HepG2 (cell line): ENCODE data around the gene SRSF12. TPM values are rescaled to one million over a fixed set of nuclear protein-coding genes. Genes with fewer than 3 reads are reported as not detected.

Experiments
- ATAC-seq: fragments of 200-7000 bp; cut with Tn5 transposase; 3 replicates; pipeline ENCODE4 v1.9.1; 2020; ENCODE audit warnings: mild to moderate bottlenecking, moderate library complexity
- BruUV-seq: library from RNA; stranded (reverse); fragments of 400-500 nt; replicated peaks from 2 replicates; lab custom pipeline; 2021; lab: Mats Ljungman, UMichigan
- CTCF ChIA-PET: fragments of 300-600 bp; formaldehyde crosslinking; extraction: SDS; loops from one replicate; lab custom pipeline; 2021; ENCODE audit warnings: low total read pairs, inconsistent platforms, low intra/inter-chr PET ratio; lab: Yijun Ruan, JAX
- POLR2A ChIA-PET: fragments of 350-600 bp; sonication (Branson Sonifier 250); formaldehyde crosslinking; loops from one replicate; lab custom pipeline; 2020; ENCODE audit warnings: antibody characterized with exemption, inconsistent platforms; lab: Yijun Ruan, JAX
- DNase-seq: peaks from one replicate; pipeline ENCODE4 v3.0.0-alpha.2; 2015; ENCODE audit warnings: low spot score
- FAIRE-seq: peaks from 3 replicates; lab custom pipeline; 2011; peaks lifted over from hg19 to GRCh38; lab: Jason Lieb, UNC
- H2AFZ ChIP-seq: one replicate; pipeline ENCODE4 v1.6.1; 2011; ENCODE audit warnings: low read length, inconsistent platforms
- H3K27ac ChIP-seq: fragments of 300-600 bp; 3 replicates; pipeline ENCODE4 v1.8.0; 2011; ENCODE audit warnings: mixed run types, mild to moderate bottlenecking, mixed read lengths, low read length, inconsistent platforms; ENCODE audit not compliant: insufficient read depth; ENCODE audit errors: extremely low read length
- H3K27me3 ChIP-seq, 2 experiments: fragments of 200-600 bp in 1 of 2; 2 replicates in 1 of 2; 3 replicates in 1 of 2; pipeline versions ENCODE4 v1.6.0 to v1.8.0; 2011; ENCODE audit warnings: low read length in 2 of 2, mild to moderate bottlenecking in 2 of 2, moderate library complexity in 2 of 2, inconsistent platforms in 1 of 2; ENCODE audit not compliant: insufficient read depth in 2 of 2, control insufficient read depth in 1 of 2
- H3K36me3 ChIP-seq, 2 experiments: fragments of 200-600 bp in 1 of 2; replicated peaks in 1 of 2; 2 replicates in 1 of 2; 3 replicates in 1 of 2; pipeline versions ENCODE4 v1.5.1 to v1.8.0; 2011; ENCODE audit warnings: low read length in 2 of 2, inconsistent platforms in 1 of 2; ENCODE audit not compliant: insufficient read depth in 2 of 2, control insufficient read depth in 1 of 2
- H3K4me1 ChIP-seq: 2 replicates; pipeline ENCODE4 v1.5.1; 2012; ENCODE audit warnings: low read length, inconsistent platforms; ENCODE audit not compliant: insufficient read depth
- H3K4me2 ChIP-seq: 2 replicates; pipeline ENCODE4 v1.6.0; 2011; ENCODE audit warnings: low read depth, low read length, inconsistent platforms
- H3K4me3 ChIP-seq, 3 experiments: fragments of 200-600 bp in 1 of 3; sonication (generic), shearing (Covaris generic) in 1 of 3; replicated peaks in 1 of 3; 2 replicates each; pipeline ENCODE4 v1.5.1; 2011 to 2016; ENCODE audit warnings: low read length in 3 of 3, inconsistent platforms in 2 of 3, low read depth in 2 of 3, mild to moderate bottlenecking in 2 of 3, control low read depth in 1 of 3, mixed read lengths in 1 of 3; ENCODE audit not compliant: insufficient read depth in 1 of 3
- H3K79me2 ChIP-seq: one replicate; pipeline ENCODE4 v1.6.1; 2011; ENCODE audit warnings: low read length, inconsistent platforms; ENCODE audit not compliant: insufficient read depth
- H3K9ac ChIP-seq: 2 replicates; pipeline ENCODE4 v1.6.0; 2011; ENCODE audit warnings: mild to moderate bottlenecking, low read depth, low read length, inconsistent platforms; ENCODE audit not compliant: insufficient read depth
- H3K9me3 ChIP-seq: 2 replicates; pipeline ENCODE4 v1.5.1; 2012; ENCODE audit warnings: mild to moderate bottlenecking, low read length
- H4K20me1 ChIP-seq: 2 replicates; pipeline ENCODE4 v1.6.0; 2011; ENCODE audit warnings: inconsistent platforms, mild to moderate bottlenecking, low read length, moderate library complexity; ENCODE audit not compliant: insufficient read depth
- E2F5 ChIP-seq: sonication (generic); formaldehyde crosslinking; conservative IDR thresholded peaks from 2 replicates; pipeline ENCODE4 v1.4.0; 2020; ENCODE audit warnings: missing genetic modification reagents
- JUND ChIP-seq: sonication (generic); formaldehyde crosslinking; IDR thresholded peaks from 2 replicates; pipeline ENCODE4 v1.8.0; 2022; ENCODE audit warnings: mild to moderate bottlenecking, missing genetic modification reagents
- MIXL1 ChIP-seq: IDR thresholded peaks from 2 replicates; pipeline ENCODE4 v1.6.1; 2016
- MYNN ChIP-seq: sonication (generic); formaldehyde crosslinking; IDR thresholded peaks from 2 replicates; pipeline ENCODE4 v1.4.0; 2020; ENCODE audit warnings: mild to moderate bottlenecking, low read depth, missing genetic modification reagents
- PAWR ChIP-seq: sonication (generic); formaldehyde crosslinking; IDR thresholded peaks from 2 replicates; pipeline ENCODE4 v1.4.0; 2020; ENCODE audit warnings: missing genetic modification reagents, mild to moderate bottlenecking, borderline replicate concordance
- SIN3B ChIP-seq: fragments of 150-350 bp; IDR thresholded peaks from 2 replicates; pipeline ENCODE4 v1.6.1; 2014; ENCODE audit warnings: low read length
- SNRNP70 ChIP-seq: fragments of 200-400 bp; formaldehyde crosslinking; IDR thresholded peaks from 2 replicates; pipeline ENCODE4 v1.6.1; 2017; ENCODE audit warnings: mild to moderate bottlenecking, low read depth, low read length, moderate library complexity
- ZFP82 ChIP-seq: sonication (generic); formaldehyde crosslinking; IDR thresholded peaks from 2 replicates; pipeline ENCODE4 v1.5.1; 2020; ENCODE audit warnings: mild to moderate bottlenecking, missing genetic modification reagents, borderline replicate concordance
- ZNF138 ChIP-seq: sonication (generic); formaldehyde crosslinking; IDR thresholded peaks from 2 replicates; pipeline ENCODE4 v1.5.0; 2020; ENCODE audit warnings: mild to moderate bottlenecking, low read depth, missing genetic modification reagents
- ZNF839 ChIP-seq: sonication (generic); formaldehyde crosslinking; IDR thresholded peaks from 2 replicates; pipeline ENCODE4 v1.4.0; 2020; ENCODE audit warnings: missing genetic modification reagents, mild to moderate bottlenecking, borderline replicate concordance
- WGBS: methylation state at CpG from one replicate; pipeline ENCODE4 v1.1.6; 2017; ENCODE audit warnings: low lambda C conversion rate; 5-methylcytosine and 5-hydroxymethylcytosine counted together
- in situ Hi-C: cut with HindIII; loops from 2 replicates; pipeline ENCODE4 v1.10.0; 2017; ENCODE audit warnings: low pct_unique_long_range_greater_than_20kb; ENCODE audit not compliant: extremely low pct_ligation_motif_present
- intact Hi-C: fragments of 100-400 bp; cut with micrococcal nuclease; formaldehyde crosslinking; loops from one replicate; pipeline ENCODE4 v1.10.0; 2022; ENCODE audit not compliant: unreplicated experiment
- polyA plus RNA-seq, 8 experiments: library from polyadenylated mRNA; depleted of rRNA in 3 of 8; stranded (reverse) in 7 of 8; unstranded in 1 of 8; fragments of >200 nt; fragmentation: Illumina TruSeq in 4 of 8; extraction: Trizol in 4 of 8; gene quantifications; 2 replicates each; pipeline versions ENCODE4 v1.2.1 to v1.2.3, GENCODE V29; 2011 to 2016; ENCODE audit warnings: low read depth in 4 of 8, missing spikeins in 1 of 8, mixed read lengths in 1 of 8; ENCODE audit not compliant: insufficient read depth in 1 of 8
- total RNA-seq, 5 experiments: library from RNA; depleted of rRNA; stranded (reverse); fragments of >200 nt; fragmentation: Illumina TruSeq; extraction: Trizol; gene quantifications; 2 replicates each; pipeline ENCODE4 v1.2.3, GENCODE V29; 2016; ENCODE audit warnings: low read depth in 1 of 5

The SRSF12 gene
- total and polyA plus RNA-seq, 2 of the 13 experiments (the other 11 are each of a cell fraction or from before 2014, with no cell fraction given), result 1.7 to 1.9 TPM

- ChIA-PET POLR2A (interaction anchor here (1.0 to 2.1 kb wide), 2 partner anchors 37 to 133 kb away, joined by 3 to 12 read pairs; partner anchors contain the start of gene PNRC1), CTCF (interaction anchor here (1.4 kb wide), 1 partner anchor 133 kb away, joined by 3 read pairs; no protein-coding TSS in a partner anchor)
- Histone ChIP-seq H3K36me3 (no peaks in the 10 kb centered on the region), H3K79me2 (no peaks in the 10 kb centered on the region), H3K4me2 (peak overlapping the region; percentile 94), H3K4me1 (peaks cover 38% of the 10 kb centered on the region), H3K27me3 (no peaks in the 10 kb centered on the region), H3K9ac (peak overlapping the region; percentile 71), H2AFZ (no peak overlapping the region), H3K27ac (no peak overlapping the region), H3K9me3 (no peaks in the 10 kb centered on the region), H4K20me1 (no peaks in the 10 kb centered on the region), H3K4me3 (peak overlapping the region; percentile 64 to 79 (median 78); a peak in 5 of 6 replicates)
- 51% methylated on average over 6 of the region's 6 CpGs for WGBS
- DNase-seq (no peak), FAIRE-seq (no peak), ATAC-seq (no peak)
- BruUV-seq, result no TSS peak
- TF ChIP-seq PAWR, result no peak
- no peak for TF ChIP-seq JUND
- TF ChIP-seq MIXL1, result no peak
- intact Hi-C loops (loop anchor here (1.0 kb wide), 1 partner anchor 134 kb away; no protein-coding TSS in a partner anchor), in situ Hi-C loops (no loop called here)
Observed at GRCh38 chr6:89116702-89117101, 1.2 kb downstream of the SRSF12 start.

GRCh38 chr6:89111933-89112332, 5.9 kb downstream of the SRSF12 start:
- BruUV-seq, result no TSS peak
- Histone ChIP-seq H3K4me2 (no peak overlapping the region), H3K9ac (no peak overlapping the region), H4K20me1 (no peaks in the 10 kb centered on the region), H2AFZ (no peak overlapping the region), H3K36me3 (no peaks in the 10 kb centered on the region)
- intact Hi-C loops, result no loop called here
- 96% methylated on average over 9 of the region's 9 CpGs for WGBS
- ATAC-seq, result no peak
- TF ChIP-seq ZNF839 (CRISPR knock-in tag) (no peak), E2F5 (CRISPR knock-in tag) (no peak), ZNF138 (no peak), SNRNP70 (no peak), SIN3B (no peak), ZFP82 (CRISPR knock-in tag) (no peak), MYNN (CRISPR knock-in tag) (no peak)
- TF ChIP-seq, all 625 proteins: peak for 0
- ChIA-PET CTCF (no interaction called here), POLR2A (no interaction called here)
- Histone ChIP-seq H3K4me1 (peaks cover 9% of the 10 kb centered on the region), H3K79me2 (no peaks in the 10 kb centered on the region), H3K27me3 (no peaks in the 10 kb centered on the region), H3K4me3 (no peak overlapping the region), H3K27ac (no peak overlapping the region), H3K9me3 (no peaks in the 10 kb centered on the region)
- FAIRE-seq (no peak), DNase-seq (no peak)
- in situ Hi-C loops, result no loop called here
